Measurements from ENCODE around the gene PRRG3.

PRRG3 gene

DNA sequence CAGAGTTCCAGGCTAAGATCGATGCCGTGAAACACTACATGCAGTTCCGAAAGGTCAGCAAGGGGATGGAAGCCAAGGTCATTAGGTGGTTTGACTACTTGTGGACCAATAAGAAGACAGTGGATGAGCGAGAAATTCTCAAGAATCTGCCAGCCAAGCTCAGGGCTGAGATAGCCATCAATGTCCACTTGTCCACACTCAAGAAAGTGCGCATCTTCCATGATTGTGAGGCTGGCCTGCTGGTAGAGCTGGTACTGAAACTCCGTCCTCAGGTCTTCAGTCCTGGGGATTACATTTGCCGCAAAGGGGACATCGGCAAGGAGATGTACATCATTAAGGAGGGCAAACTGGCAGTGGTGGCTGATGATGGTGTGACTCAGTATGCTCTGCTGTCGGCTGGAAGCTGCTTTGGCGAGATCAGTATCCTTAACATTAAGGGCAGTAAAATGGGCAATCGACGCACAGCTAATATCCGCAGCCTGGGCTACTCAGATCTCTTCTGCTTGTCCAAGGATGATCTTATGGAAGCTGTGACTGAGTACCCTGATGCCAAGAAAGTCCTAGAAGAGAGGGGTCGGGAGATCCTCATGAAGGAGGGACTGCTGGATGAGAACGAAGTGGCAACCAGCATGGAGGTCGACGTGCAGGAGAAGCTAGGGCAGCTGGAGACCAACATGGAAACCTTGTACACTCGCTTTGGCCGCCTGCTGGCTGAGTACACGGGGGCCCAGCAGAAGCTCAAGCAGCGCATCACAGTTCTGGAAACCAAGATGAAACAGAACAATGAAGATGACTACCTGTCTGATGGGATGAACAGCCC, 48.6 kb downstream of the PRRG3 start:
- DNase-seq (ENCODE audit: low spot score) = no peak

DNA sequence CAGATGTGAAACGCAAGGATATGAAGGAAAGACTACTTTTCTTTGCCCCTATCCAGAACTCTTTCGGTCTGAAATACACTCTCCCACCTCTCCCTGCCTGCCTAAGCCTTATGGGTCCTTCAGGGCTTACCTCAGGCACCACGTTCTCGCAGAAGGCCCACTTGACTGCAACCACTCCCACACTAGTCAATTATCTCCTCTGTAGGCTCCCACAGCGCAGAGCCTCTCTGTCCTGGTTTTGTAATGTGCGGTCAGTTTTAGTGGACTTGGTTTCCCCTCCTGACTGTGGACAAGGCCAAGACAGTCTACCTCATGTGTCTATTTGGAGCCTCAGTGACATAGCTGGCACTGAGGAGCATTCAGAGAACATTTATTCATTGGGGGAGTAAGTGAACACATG, 50.4 kb downstream of the PRRG3 start:
- no peak for DNase-seq (ENCODE audit: low spot score)

DNA sequence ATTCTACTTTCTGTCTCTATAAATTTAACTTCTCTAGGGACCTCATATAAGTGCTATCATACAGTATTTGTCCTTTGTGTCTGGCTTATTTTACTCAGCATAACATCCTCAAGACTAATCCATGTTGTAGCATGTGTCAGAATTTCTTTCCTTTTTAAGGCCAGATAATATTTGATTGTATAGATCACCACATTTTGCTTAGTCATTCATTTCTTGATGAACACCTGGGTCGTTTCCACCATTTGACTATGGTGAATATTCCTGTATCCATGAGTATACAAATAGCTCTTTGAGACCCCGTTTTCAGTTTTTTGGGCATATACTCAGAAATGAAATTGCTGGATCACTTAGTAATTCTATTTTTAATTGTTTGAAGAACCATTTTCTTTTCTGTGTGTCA, 51.2 kb downstream of the PRRG3 start:
- no peak for DNase-seq (ENCODE audit: low spot score)

DNA sequence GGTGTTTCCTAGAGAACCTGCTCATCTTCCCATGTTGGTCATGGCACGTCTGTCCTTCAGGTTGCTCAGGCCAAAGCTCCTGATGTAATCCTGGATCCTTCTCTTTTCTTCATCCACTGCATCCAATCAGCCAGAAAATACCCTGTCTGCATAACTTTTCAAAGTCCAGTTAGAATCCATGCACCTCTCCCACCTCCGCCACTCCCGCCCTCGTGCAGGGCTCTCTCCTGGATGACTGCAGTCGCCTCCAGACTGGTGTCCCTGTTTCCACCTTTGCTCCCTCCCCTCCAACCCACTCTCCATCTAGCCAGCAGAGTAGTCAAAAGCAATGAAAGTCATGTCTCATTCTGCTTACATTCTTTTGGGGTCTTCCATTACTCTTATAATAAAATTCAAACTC, 55.3 kb downstream of the PRRG3 start:
- no peak for DNase-seq (ENCODE audit: low spot score)

DNA sequence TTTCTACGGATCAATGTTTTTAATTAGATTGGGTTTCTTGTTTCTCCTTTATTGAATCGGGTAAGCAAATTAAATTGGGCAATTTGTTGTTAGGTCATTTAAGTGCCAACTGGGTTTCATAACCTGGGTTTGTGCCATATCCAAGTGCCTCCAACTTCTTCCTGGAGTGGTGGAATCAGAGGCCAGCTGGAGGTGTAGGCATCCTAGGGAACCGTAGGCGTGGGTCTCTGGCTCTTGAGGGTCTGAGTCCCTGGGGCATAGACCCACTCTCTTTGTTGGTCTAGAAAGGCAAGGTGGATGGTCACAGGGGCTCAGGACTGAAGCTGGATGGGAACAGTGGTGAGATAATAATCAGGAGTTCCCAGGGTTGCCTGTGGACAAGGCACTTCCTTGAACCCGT, 57.6 kb downstream of the PRRG3 start:
- DNase-seq (ENCODE audit: low spot score) = no peak

DNA sequence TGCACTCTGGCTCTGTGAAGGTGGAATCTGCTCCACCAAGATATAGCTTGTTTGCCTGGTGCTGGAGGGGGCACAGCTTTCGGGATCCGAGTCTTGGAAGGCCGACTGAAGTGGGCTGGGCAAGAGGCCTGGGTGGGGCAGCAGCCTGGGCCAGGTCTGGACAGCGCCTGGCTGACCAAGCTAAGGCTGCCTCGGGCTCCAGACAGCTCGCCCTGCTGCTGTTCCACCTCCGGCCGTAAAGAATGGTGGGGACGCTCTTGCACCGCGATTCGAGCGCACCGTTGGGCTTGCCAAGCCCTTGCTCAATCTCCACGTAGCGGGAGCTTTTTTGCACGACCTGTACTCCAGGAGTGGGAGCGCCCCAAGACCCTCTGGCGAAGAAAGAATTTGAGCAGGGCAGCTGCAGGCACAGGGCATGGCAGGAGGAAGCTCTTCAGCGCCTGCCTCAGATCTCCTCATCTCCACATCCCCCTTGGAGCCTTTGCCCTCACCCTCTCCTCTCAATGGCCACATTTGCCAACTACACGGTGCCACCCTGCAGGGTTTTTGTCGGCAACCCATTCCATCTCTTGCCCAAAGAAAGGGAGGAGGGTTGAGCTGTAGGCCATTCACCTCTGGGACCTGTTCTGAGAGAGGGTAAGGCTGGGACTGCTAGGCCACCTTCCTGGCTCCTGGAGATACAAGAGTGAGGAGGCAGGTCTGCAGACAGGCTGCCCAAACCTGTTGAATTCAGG, 58.2 kb downstream of the PRRG3 start:
- peak; percentile 42 for DNase-seq (ENCODE audit: low spot score)

DNA sequence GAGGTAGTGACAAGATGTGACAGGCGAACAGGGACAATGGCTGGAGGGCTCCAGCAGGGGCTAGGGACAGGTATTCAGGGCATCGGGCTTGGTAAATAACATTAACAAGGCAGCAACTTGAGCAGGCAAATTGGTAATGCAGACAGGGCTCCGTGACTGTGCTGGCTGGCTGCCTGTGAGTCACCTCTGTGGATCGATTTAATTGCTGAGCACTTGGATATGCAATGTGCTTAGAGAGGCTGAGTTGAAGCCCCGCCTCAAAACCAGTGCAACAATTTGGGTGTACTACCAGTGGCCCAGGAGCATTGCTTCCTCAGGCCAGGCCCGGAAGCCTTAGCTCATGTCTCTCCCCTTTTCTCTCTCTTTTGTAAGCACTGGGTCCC, 58.8 kb downstream of the PRRG3 start:
- DNase-seq (ENCODE audit: low spot score) = peak; percentile 64

DNA sequence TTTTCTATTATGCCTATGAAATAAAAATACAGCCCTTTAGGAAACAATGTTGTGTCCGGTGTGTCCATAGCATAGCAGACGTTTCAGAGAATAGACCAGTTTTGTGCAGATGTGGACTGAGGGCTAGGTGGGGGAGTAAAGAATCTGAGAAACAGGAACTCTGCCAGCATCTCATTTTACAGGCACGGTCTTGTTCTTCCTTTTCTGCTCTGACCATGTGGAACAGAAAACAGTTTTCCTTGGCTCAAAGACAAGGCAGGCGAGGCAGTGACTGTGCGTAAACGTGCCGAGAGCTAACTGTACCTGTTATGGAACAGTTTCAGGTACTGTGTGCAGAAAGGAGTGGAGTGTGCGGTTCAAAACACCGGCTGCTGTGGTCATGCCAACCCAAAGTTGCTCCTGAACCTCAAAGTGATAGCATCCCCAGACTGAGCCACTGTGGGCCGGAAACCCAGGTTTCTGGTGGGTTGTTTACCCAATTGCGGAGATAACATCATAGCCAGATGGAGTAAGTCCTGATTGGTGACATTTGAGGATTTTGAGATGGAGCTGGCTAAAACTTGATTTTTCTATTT, 59.5 kb downstream of the PRRG3 start:
- DNase-seq (ENCODE audit: low spot score) = no peak
